NCI-H345 treated with DMSO at 0.1 percent for 48 hours (cell line): ENCODE measurements around the gene FAM210B.
"Not testable (repeated sequence)": the region's sequence is repeated elsewhere in the genome, so short reads cannot be mapped to it uniquely, and the experiment has no call there.

Experiments used
- DNase-seq: peaks from one replicate; lab custom pipeline; 2025; ENCODE audit not compliant: unreplicated experiment; lab: John Stamatoyannopoulos, UW

FAM210B gene

GRCh38 chr20:56360133-56360907, 1.5 kb downstream of the FAM210B start:
- no peak for DNase-seq

GRCh38 chr20:56360908-56361205, 2.1 kb downstream of the FAM210B start:
- DNase-seq, result peak; percentile 87

- no peak for DNase-seq
These were observed 3.1 kb downstream of the FAM210B start for GRCh38 chr20:56361900-56362299.

- no peak for DNase-seq
These were observed 4.1 kb downstream of the FAM210B start for GRCh38 chr20:56362833-56363413.

- DNase-seq, result no peak
These were observed 4.7 kb downstream of the FAM210B start for GRCh38 chr20:56363491-56363890.

GRCh38 chr20:56368351-56369134, 9.8 kb downstream of the FAM210B start:
- DNase-seq, result no peak

- no peak for DNase-seq
These were observed 10.4 kb downstream of the FAM210B start for GRCh38 chr20:56369179-56369578.

GRCh38 chr20:56371977-56372376, 13.2 kb downstream of the FAM210B start:
- DNase-seq, result no peak

GRCh38 chr20:56372850-56373249, 14.1 kb downstream of the FAM210B start:
- DNase-seq, result no peak

- DNase-seq, result no peak
These were observed 15.2 kb downstream of the FAM210B start for GRCh38 chr20:56373942-56374341.

- DNase-seq, result no peak
These were observed 17.6 kb downstream of the FAM210B start for GRCh38 chr20:56376331-56376730.

- DNase-seq, result no peak
These were observed 19.6 kb downstream of the FAM210B start for GRCh38 chr20:56378386-56378785.

GRCh38 chr20:56380375-56380774, 21.6 kb downstream of the FAM210B start:
- no peak for DNase-seq

- no peak for DNase-seq
These were observed 22.7 kb downstream of the FAM210B start for GRCh38 chr20:56381501-56381900.

GRCh38 chr20:56382696-56383095, 23.9 kb downstream of the FAM210B start:
- no peak for DNase-seq

GRCh38 chr20:56383334-56383733, 24.6 kb downstream of the FAM210B start:
- DNase-seq, result no peak

- no peak for DNase-seq
These were observed 26.4 kb downstream of the FAM210B start for GRCh38 chr20:56385130-56385529.

GRCh38 chr20:56386219-56386618, 27.4 kb downstream of the FAM210B start:
- DNase-seq, result no peak

GRCh38 chr20:56388882-56389281, 30.1 kb downstream of the FAM210B start:
- no peak for DNase-seq

- DNase-seq, result no peak
These were observed 31.0 kb downstream of the FAM210B start for GRCh38 chr20:56389807-56390206.

- not testable (repeated sequence) for DNase-seq
These were observed 31.6 kb downstream of the FAM210B start for GRCh38 chr20:56390396-56390795.

GRCh38 chr20:56391037-56391436, 32.3 kb downstream of the FAM210B start:
- no peak for DNase-seq
